ENCODE data around the gene SOX11.
"Not testable (repeated sequence)": the region's sequence is repeated elsewhere in the genome, so short reads cannot be mapped to it uniquely, and the experiment has no call there.

SOX11 gene

GRCh38 chr2:5665066-5665465, 27.1 kb upstream of the SOX11 start:
- H2AFZ ChIP-seq (ENCODE audit: low read length) = no peak overlapping the region
- no peaks in the 10 kb centered on the region for H4K20me1 ChIP-seq (ENCODE audit: insufficient read depth, low read length, poor library complexity, severe bottlenecking)
- no peak overlapping the region for H3K9ac ChIP-seq (ENCODE audit: low read depth, low read length, poor library complexity, severe bottlenecking)
- H3K36me3 ChIP-seq (ENCODE audit: insufficient read depth, low read length) = no peaks in the 10 kb centered on the region
- peaks cover 4% of the 10 kb centered on the region; the same call in 1 of the 2 replicates for H3K9me3 ChIP-seq (ENCODE audit: insufficient read depth, low read depth, low read length)
- no peak overlapping the region for H3K4me3 ChIP-seq (ENCODE audit: low read length, poor library complexity, severe bottlenecking)
- no peak overlapping the region for H3K4me2 ChIP-seq (ENCODE audit: low read depth, low read length, poor library complexity, severe bottlenecking)
- H3K79me2 ChIP-seq (ENCODE audit: insufficient read depth, low read length) = no peaks in the 10 kb centered on the region
- H3K27me3 ChIP-seq (ENCODE audit: insufficient read depth, low read length, poor library complexity, severe bottlenecking) = no peaks in the 10 kb centered on the region
- TF ChIP-seq EZH2phosphoT487 (IDR thresholded peaks at IDR 0.05; ENCODE audit: borderline replicate concordance) (no peak), CTCF (conservative IDR thresholded peaks at IDR 0.05; ENCODE audit: low read length) (no peak)
- H3F3A ChIP-seq (ENCODE audit: low read depth) = no peaks in the 10 kb centered on the region
- no peaks in the 10 kb centered on the region for H3K4me1 ChIP-seq (ENCODE audit: insufficient read depth, low read length, poor library complexity, severe bottlenecking)
- no peaks in the 10 kb centered on the region for H3K9me2 ChIP-seq (replicated peaks; ENCODE audit: low read depth, low read length)

GRCh38 chr2:5666798-5667197, 25.4 kb upstream of the SOX11 start:
- no peaks in the 10 kb centered on the region for H3K27me3 ChIP-seq (ENCODE audit: insufficient read depth, low read length, poor library complexity, severe bottlenecking)
- H2AFZ ChIP-seq (ENCODE audit: low read length) = no peak overlapping the region
- no peaks in the 10 kb centered on the region for H3F3A ChIP-seq (ENCODE audit: low read depth)
- H3K4me3 ChIP-seq (ENCODE audit: low read length, poor library complexity, severe bottlenecking) = no peak overlapping the region
- H3K79me2 ChIP-seq (ENCODE audit: insufficient read depth, low read length) = no peaks in the 10 kb centered on the region
- TF ChIP-seq CTCF (conservative IDR thresholded peaks at IDR 0.05; ENCODE audit: low read length) = no peak
- TF ChIP-seq EZH2phosphoT487 (IDR thresholded peaks at IDR 0.05; ENCODE audit: borderline replicate concordance) = no peak
- H3K36me3 ChIP-seq (ENCODE audit: insufficient read depth, low read length) = no peaks in the 10 kb centered on the region
- no peaks in the 10 kb centered on the region for H4K20me1 ChIP-seq (ENCODE audit: insufficient read depth, low read length, poor library complexity, severe bottlenecking)
- H3K4me2 ChIP-seq (ENCODE audit: low read depth, low read length, poor library complexity, severe bottlenecking) = no peak overlapping the region
- peaks cover 4% of the 10 kb centered on the region; the same call in 1 of the 2 replicates for H3K9me3 ChIP-seq (ENCODE audit: insufficient read depth, low read depth, low read length)
- H3K9me2 ChIP-seq (replicated peaks; ENCODE audit: low read depth, low read length) = no peaks in the 10 kb centered on the region
- H3K9ac ChIP-seq (ENCODE audit: low read depth, low read length, poor library complexity, severe bottlenecking) = no peak overlapping the region
- no peaks in the 10 kb centered on the region for H3K4me1 ChIP-seq (ENCODE audit: insufficient read depth, low read length, poor library complexity, severe bottlenecking)

DNA sequence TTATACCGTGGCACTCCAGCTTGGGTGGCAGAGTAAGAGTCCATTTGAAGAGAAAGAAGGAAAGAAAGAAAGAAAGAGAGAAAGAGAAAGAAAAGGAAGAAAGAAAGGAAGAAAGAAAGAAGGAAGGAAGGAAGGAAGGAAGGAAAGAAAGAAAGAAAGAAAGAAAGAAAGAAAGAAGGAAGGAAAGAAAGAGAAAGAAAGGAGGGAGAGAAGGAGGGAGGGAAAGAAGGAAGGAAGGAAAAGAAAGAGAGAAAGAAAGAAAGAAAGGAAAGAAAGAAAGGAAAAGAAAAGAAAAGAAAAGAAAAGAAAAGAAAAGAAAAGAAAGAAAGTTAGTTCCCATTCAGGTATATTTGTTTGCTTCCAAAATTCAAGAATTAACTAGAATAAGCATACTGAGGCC, 24.5 kb upstream of the SOX11 start:
- H3K79me2 ChIP-seq (ENCODE audit: insufficient read depth, low read length); H2AFZ ChIP-seq (ENCODE audit: low read length); H3K9ac ChIP-seq (ENCODE audit: low read depth, low read length, poor library complexity, severe bottlenecking); H4K20me1 ChIP-seq (ENCODE audit: insufficient read depth, low read length, poor library complexity, severe bottlenecking); H3K4me3 ChIP-seq (ENCODE audit: low read length, poor library complexity, severe bottlenecking); H3K36me3 ChIP-seq (ENCODE audit: insufficient read depth, low read length); H3K9me2 ChIP-seq (replicated peaks; ENCODE audit: low read depth, low read length); H3K4me2 ChIP-seq (ENCODE audit: low read depth, low read length, poor library complexity, severe bottlenecking); H3K9me3 ChIP-seq (ENCODE audit: insufficient read depth, low read depth, low read length); H3K27me3 ChIP-seq (ENCODE audit: insufficient read depth, low read length, poor library complexity, severe bottlenecking); H3K4me1 ChIP-seq (ENCODE audit: insufficient read depth, low read length, poor library complexity, severe bottlenecking); H3F3A ChIP-seq (ENCODE audit: low read depth): not testable (repeated sequence)

DNA sequence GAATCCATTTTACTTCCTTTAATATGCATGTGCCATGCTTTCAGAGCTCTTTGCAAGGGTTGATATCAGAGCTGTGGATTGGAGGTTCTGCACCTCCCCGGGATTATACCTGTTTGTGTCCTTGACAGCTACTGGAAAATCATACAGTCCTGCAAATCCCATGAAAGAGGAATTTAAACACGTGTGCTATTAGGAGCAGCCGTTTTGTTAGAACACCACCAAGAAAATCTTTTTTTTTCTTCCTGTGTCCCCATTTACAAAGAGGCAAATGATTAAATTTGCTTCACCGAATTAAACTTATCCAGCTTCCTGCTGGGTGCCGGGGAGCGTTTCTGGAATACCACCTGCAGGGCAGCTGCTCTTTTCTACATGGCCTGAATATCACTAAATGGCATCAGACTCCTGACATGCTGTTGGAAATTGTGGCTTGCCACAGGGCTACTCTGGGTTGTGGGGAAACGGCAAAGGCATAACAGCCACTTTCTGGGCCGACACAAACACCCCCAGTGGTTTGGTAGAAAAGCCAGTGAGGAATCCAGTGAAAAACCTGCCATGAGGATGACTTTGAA, 23.4 kb upstream of the SOX11 start:
- Histone ChIP-seq H3K27me3 (ENCODE audit: insufficient read depth, low read length, poor library complexity, severe bottlenecking) (no peaks in the 10 kb centered on the region), H3K9me2 (replicated peaks; ENCODE audit: low read depth, low read length) (no peaks in the 10 kb centered on the region), H3K9ac (ENCODE audit: low read depth, low read length, poor library complexity, severe bottlenecking) (no peak overlapping the region), H3K4me3 (ENCODE audit: low read length, poor library complexity, severe bottlenecking) (no peak overlapping the region), H4K20me1 (ENCODE audit: insufficient read depth, low read length, poor library complexity, severe bottlenecking) (no peaks in the 10 kb centered on the region), H3K4me1 (ENCODE audit: insufficient read depth, low read length, poor library complexity, severe bottlenecking) (no peaks in the 10 kb centered on the region), H3K4me2 (ENCODE audit: low read depth, low read length, poor library complexity, severe bottlenecking) (no peak overlapping the region), H3K9me3 (ENCODE audit: insufficient read depth, low read depth, low read length) (peaks cover 9% of the 10 kb centered on the region; the same call in 1 of the 2 replicates), H3F3A (ENCODE audit: low read depth) (no peaks in the 10 kb centered on the region), H2AFZ (ENCODE audit: low read length) (no peak overlapping the region), H3K79me2 (ENCODE audit: insufficient read depth, low read length) (no peaks in the 10 kb centered on the region), H3K36me3 (ENCODE audit: insufficient read depth, low read length) (no peaks in the 10 kb centered on the region)
- TF ChIP-seq EZH2phosphoT487 (IDR thresholded peaks at IDR 0.05; ENCODE audit: borderline replicate concordance) = no peak
- no peak for TF ChIP-seq CTCF (conservative IDR thresholded peaks at IDR 0.05; ENCODE audit: low read length)
